Tongue (tissue), 2 donors: ENCODE measurements around the gene TMEM106A. TPM values are rescaled to one million over a fixed set of nuclear protein-coding genes. Genes with fewer than 3 reads are reported as not detected.

Experiments
- small RNA-seq: library from RNA; depleted of rRNA; stranded (forward); fragments of <200 nt; gene quantifications from one replicate; pipeline ENCODE3, GENCODE V24; 2014; ENCODE audit warnings: low replicate concordance
- total RNA-seq: library from RNA; depleted of rRNA; stranded (reverse); fragments of >200 nt; gene quantifications from one replicate; pipeline ENCODE4 v1.2.3, GENCODE V29; 2014

The TMEM106A gene
- total RNA-seq, 1 donor from 2014 or later: 5.7 TPM

Small RNA genes within 50 kb of the gene (small RNA-seq; reads per million reads assigned to genes)
- gene AC060780.2 (not detected), gene AC060780.3 (not detected), gene RF00004 (not detected), gene RNU2-1 (not detected)

Other genes starting within 250 kb of the TMEM106A start
- gene AARSD1, start 247.4 kb upstream of the TMEM106A start, total RNA-seq: 16.0 TPM
- gene PTGES3L, start 231.8 kb upstream of the TMEM106A start, total RNA-seq: 61.5 TPM
- 10.7 TPM for gene RUNDC1, start 231.3 kb upstream of the TMEM106A start, total RNA-seq
- gene RPL27, start 213.5 kb upstream of the TMEM106A start, total RNA-seq: 1,583 TPM
- gene IFI35, start 205.1 kb upstream of the TMEM106A start, total RNA-seq: 6.7 TPM
- 66.7 TPM for gene VAT1, start 189.5 kb upstream of the TMEM106A start, total RNA-seq
- 0.92 TPM for gene RND2, start 186.6 kb upstream of the TMEM106A start, total RNA-seq
- gene BRCA1, start 86.5 kb upstream of the TMEM106A start, total RNA-seq: 21.4 TPM
- 102 TPM for gene NBR1, start 40.7 kb upstream of the TMEM106A start, total RNA-seq
- gene CCDC200, start 16.7 kb downstream of the TMEM106A start, total RNA-seq: not detected
- gene RNU2-1, start 22.1 kb downstream of the TMEM106A start, total RNA-seq: not detected
- gene ARL4D, start 187.1 kb downstream of the TMEM106A start, total RNA-seq: 13.8 TPM